ENCODE measurements around the gene SSH2.
A peak's percentile ranks its signal among the peaks of the same experiment; 100 is the strongest.
"Not testable (repeated sequence)": the region's sequence is repeated elsewhere in the genome, so short reads cannot be mapped to it uniquely, and the experiment has no call there.

SSH2 gene

GRCh38 chr17:29945281-29945680 is 15.3 kb upstream of the SSH2 start:
- no peak for TF ChIP-seq CTCF (IDR thresholded peaks at IDR 0.05)
- no peak overlapping the region for H3K4me3 ChIP-seq
- H3K27ac ChIP-seq = no peak overlapping the region
- DNase-seq (ENCODE audit: low spot score) = no peak

DNA sequence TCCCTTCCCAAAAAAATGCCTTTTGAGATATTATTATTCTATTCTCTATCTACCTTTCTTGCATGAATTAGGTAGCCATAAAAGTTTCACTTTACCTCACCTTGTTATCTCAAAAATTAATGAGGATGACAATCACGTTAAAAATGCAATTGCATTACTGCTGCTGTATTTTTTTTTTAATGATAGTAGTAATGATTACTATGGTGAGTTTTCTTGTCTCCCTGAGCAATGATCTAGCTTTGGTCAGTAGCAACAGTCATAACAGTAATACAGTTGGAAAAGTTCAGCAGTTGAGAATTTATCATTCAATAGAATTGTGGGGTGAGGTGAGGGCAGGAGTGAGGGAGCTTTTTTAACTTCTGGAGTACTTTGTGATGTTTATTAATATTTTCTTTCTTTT is 11.3 kb upstream of the SSH2 start, which contains the start of gene EFCAB5:
EFCAB5 (plus strand) TSS at position 301 of the 400 bp plus-strand sequence. CDS start 163 bp downstream, outside the sequence.
- Histone ChIP-seq H3K4me3 (no peak within 1 kb of the TSS), H3K27ac (no peak within 1 kb of the TSS)
- no peak for TF ChIP-seq CTCF (IDR thresholded peaks at IDR 0.05)
- no peak for DNase-seq (ENCODE audit: low spot score)

DNA sequence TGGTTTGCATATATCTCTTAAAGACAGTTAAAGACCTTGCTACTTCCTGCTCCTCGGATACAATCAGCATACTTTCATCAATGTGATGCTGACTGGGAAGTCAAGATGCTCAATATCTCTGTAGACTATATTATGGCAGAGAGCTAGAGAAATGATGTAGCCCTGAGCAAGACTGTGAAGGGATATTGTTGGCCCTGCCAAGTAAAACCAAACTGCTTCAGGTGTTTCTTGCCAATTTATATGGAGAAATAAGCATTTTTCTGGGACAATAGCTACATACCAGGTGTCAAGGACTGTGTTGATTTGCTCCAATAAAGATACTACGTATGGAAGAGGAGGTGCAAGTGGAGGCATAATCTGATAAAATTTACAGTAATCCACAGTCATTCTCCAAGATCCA is 6.7 kb upstream of the SSH2 start:
- H3K4me3 ChIP-seq = no peak overlapping the region
- DNase-seq (ENCODE audit: low spot score) = no peak
- TF ChIP-seq CTCF (IDR thresholded peaks at IDR 0.05) = no peak
- no peak overlapping the region for H3K27ac ChIP-seq

- not testable (repeated sequence) for DNase-seq (ENCODE audit: low spot score); H3K4me3 ChIP-seq; H3K27ac ChIP-seq
Observed at GRCh38 chr17:29935909-29936308, 5.9 kb upstream of the SSH2 start.

DNA sequence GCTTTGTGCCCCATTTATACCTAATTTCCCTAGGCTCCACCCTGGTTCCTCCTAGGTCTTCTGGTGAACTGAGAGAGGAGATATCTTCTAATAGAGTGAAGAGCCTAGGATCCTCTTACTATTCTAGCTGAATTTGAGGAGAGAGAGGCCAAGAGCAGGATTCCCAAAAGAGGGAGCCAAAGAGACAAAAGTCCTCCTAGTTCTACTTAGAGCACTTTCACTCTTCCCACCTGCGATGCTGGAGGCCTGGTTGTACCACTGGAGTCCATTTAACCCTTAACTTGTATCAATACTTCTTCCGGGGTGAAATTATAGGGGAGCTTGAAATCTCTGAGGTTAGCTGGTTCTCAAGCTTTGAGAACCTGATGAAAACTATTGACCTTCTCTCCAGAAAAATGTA is 3.4 kb upstream of the SSH2 start:
- no peak for DNase-seq (ENCODE audit: low spot score)
- Histone ChIP-seq H3K27ac (no peak overlapping the region), H3K4me3 (no peak overlapping the region)
- no peak for TF ChIP-seq CTCF (IDR thresholded peaks at IDR 0.05)

GRCh38 chr17:29931231-29931932 is 1.4 kb upstream of the SSH2 start:
- peak overlapping the region; percentile 93 for H3K4me3 ChIP-seq

GRCh38 chr17:29930409-29931010 is 482 bp upstream of the SSH2 start:
- no peak for TF ChIP-seq CTCF (IDR thresholded peaks at IDR 0.05)
- Histone ChIP-seq H3K4me3 (peak overlapping the region; percentile 93), H3K27ac (peak overlapping the region; percentile 89 to 96)
- no peak for DNase-seq (ENCODE audit: low spot score)

More at GRCh38 chr17:29931231-29931932, 1.4 kb upstream of the SSH2 start:
- TF ChIP-seq CTCF (IDR thresholded peaks at IDR 0.05) = peak; percentile 59
- H3K27ac ChIP-seq = no peak overlapping the region
- no peak for DNase-seq (ENCODE audit: low spot score)

Measured in coronary artery (tissue), 2 donors.